Measurements from ENCODE around the gene HNRNPL. TPM values are rescaled to one million over a fixed set of nuclear protein-coding genes. Genes with fewer than 3 reads are reported as not detected.

The HNRNPL gene
- total and polyA plus RNA-seq, 2 of the 8 experiments (the other 6 are each of a cell fraction or from before 2014, with no cell fraction given), result 404 to 779 TPM

DNA sequence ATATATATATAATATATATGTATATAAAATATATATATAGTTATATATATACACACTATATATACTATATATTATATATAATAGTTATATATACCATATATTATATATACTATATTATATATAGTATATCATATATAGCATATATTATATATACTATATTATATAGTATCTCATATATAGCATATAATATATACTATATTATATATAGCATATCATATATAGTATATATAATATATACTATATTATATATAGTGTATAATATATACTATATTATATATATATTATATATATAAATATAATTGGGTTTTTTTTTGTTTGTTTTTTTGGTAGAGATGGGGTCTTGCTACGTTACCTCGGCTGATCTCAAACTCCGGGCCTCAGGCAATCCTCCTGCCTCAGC is 11.6 kb upstream of the HNRNPL start:
- H3K23ac ChIP-seq (ENCODE audit: insufficient read length), result no peak overlapping the region
- no peak overlapping the region for H2AFZ ChIP-seq (ENCODE audit: low read length)
- FAIRE-seq, result no peak
- H3K23me2 ChIP-seq (ENCODE audit: low read depth, low read length), result no peaks in the 10 kb centered on the region; the same call in 1 of the 2 replicates
- H2BK120ac ChIP-seq (replicated peaks; ENCODE audit: low read depth, low read length), result no peak overlapping the region
- H2AK5ac ChIP-seq (ENCODE audit: low read depth, low read length), result no peak overlapping the region
- no peak overlapping the region for H3K4ac ChIP-seq (replicated peaks; ENCODE audit: insufficient read length, low read depth, low read length)
- no peak overlapping the region for H3K18ac ChIP-seq (ENCODE audit: extremely low read depth, low read length)
- H4K91ac ChIP-seq (replicated peaks; ENCODE audit: insufficient read length, low read length), result no peak overlapping the region
- no peaks in the 10 kb centered on the region for H3K79me1 ChIP-seq (ENCODE audit: low read depth, low read length)
- H3K36me3 ChIP-seq (ENCODE audit: control insufficient read depth in 2 of 4, insufficient read depth in 4 of 4, low read length in 3 of 4), result no peaks in the 10 kb centered on the region
- no peak overlapping the region for H4K5ac ChIP-seq (ENCODE audit: insufficient read length, low read depth, low read length)
- no peaks in the 10 kb centered on the region for H3K79me2 ChIP-seq (ENCODE audit: control insufficient read depth in 1 of 2, insufficient read depth in 2 of 2, low read length in 2 of 2)
- TF ChIP-seq KDM4A (IDR thresholded peaks at IDR 0.05; ENCODE audit: low read depth, low read length, severe bottlenecking) (no peak), EP300 (IDR thresholded peaks at IDR 0.05; ENCODE audit: borderline replicate concordance in 1 of 2, low read depth in 2 of 2, low read length in 2 of 2) (no peak)
- ChIA-PET CTCF (ENCODE audit: partially characterized antibody) (interaction anchor here (0.9 to 1.6 kb wide), 3 partner anchors 7 to 26 kb away, joined by 3 to 7 read pairs (median 3); partner anchors contain the start of gene HNRNPL), POLR2A (ENCODE audit: partially characterized antibody) (interaction anchor here (0.6 to 4.1 kb wide), 6 partner anchors 8 to 109 kb away, joined by 3 to 14 read pairs (median 3); partner anchors contain the start of genes HNRNPL, MRPS12 and SARS2)
- H4K20me1 ChIP-seq (replicated peaks in 1 of 2; ENCODE audit: control insufficient read depth in 1 of 2, insufficient read depth in 2 of 2, low read length in 2 of 2), result no peaks in the 10 kb centered on the region
- no peaks in the 10 kb centered on the region; a peak in 1 of 7 replicates for H3K27me3 ChIP-seq (replicated peaks in 1 of 4; ENCODE audit: control insufficient read depth in 3 of 4, extremely low read depth in 1 of 4, insufficient read depth in 3 of 4, low read length in 3 of 4)
- H3K4me2 ChIP-seq (ENCODE audit: insufficient read depth in 1 of 2, low read depth in 2 of 2, low read length in 2 of 2), result no peak overlapping the region
- H3K4me1 ChIP-seq (replicated peaks in 1 of 4; ENCODE audit: control insufficient read depth in 3 of 4, insufficient read depth in 4 of 4, low read length in 3 of 4), result no peaks in the 10 kb centered on the region
- 93% methylated on average over 3 of the region's 3 CpGs; no CpG with 5 or more reads in 1 of the 2 experiments for WGBS, 2 experiments (ENCODE audit: extremely low coverage in 1 of 2, insufficient coverage in 1 of 2, insufficient read length in 1 of 2, insufficient replicate concordance in 2 of 2, low coverage in 1 of 2, low lambda C conversion rate in 2 of 2, missing lambda C conversion rate in 1 of 2)
- no peak overlapping the region for H2BK12ac ChIP-seq (ENCODE audit: low read depth, low read length)
- no peak overlapping the region for H3K27ac ChIP-seq (ENCODE audit: low read depth, low read length)
- H3K9ac ChIP-seq (replicated peaks in 1 of 4; ENCODE audit: extremely low read depth in 1 of 4, low read depth in 3 of 4, low read length in 3 of 4), result no peak overlapping the region
- H3K56ac ChIP-seq (replicated peaks; ENCODE audit: insufficient read length, low read depth, low read length), result no peak overlapping the region
- no peak overlapping the region for H2BK5ac ChIP-seq (ENCODE audit: low read depth, low read length)
- no peak for DNase-seq (ENCODE audit: low read depth in 1 of 2, low spot score in 2 of 2)
- peaks cover 0 to 2% of the 10 kb centered on the region in 2 experiments; a peak in 1 of 4 replicates for H3K9me3 ChIP-seq (ENCODE audit: insufficient read depth in 2 of 2, low read depth in 1 of 2, low read length in 1 of 2)
- no peak overlapping the region for H2BK20ac ChIP-seq (ENCODE audit: low read length)
- H3K14ac ChIP-seq (ENCODE audit: insufficient read length), result no peak overlapping the region
- H3K4me3 ChIP-seq (ENCODE audit: extremely low read depth in 1 of 4, insufficient read depth in 2 of 4, low read depth in 3 of 4, low read length in 4 of 4), result no peak overlapping the region
- no peak overlapping the region for H2BK15ac ChIP-seq (ENCODE audit: low read length)
- H4K8ac ChIP-seq (ENCODE audit: extremely low read depth, insufficient read depth, low read length), result no peak overlapping the region

All from H1 (cell line).